ENCODE measurements around the gene AZIN2. TPM values are rescaled to one million over a fixed set of nuclear protein-coding genes. Genes with fewer than 3 reads are reported as not detected.
A peak's percentile ranks its signal among the peaks of the same experiment; 100 is the strongest.

Gene AZIN2
- total and polyA plus RNA-seq, 2 of the 13 experiments (the other 11 are each of a cell fraction or from before 2014, with no cell fraction given): 1.7 to 3.5 TPM

DNA sequence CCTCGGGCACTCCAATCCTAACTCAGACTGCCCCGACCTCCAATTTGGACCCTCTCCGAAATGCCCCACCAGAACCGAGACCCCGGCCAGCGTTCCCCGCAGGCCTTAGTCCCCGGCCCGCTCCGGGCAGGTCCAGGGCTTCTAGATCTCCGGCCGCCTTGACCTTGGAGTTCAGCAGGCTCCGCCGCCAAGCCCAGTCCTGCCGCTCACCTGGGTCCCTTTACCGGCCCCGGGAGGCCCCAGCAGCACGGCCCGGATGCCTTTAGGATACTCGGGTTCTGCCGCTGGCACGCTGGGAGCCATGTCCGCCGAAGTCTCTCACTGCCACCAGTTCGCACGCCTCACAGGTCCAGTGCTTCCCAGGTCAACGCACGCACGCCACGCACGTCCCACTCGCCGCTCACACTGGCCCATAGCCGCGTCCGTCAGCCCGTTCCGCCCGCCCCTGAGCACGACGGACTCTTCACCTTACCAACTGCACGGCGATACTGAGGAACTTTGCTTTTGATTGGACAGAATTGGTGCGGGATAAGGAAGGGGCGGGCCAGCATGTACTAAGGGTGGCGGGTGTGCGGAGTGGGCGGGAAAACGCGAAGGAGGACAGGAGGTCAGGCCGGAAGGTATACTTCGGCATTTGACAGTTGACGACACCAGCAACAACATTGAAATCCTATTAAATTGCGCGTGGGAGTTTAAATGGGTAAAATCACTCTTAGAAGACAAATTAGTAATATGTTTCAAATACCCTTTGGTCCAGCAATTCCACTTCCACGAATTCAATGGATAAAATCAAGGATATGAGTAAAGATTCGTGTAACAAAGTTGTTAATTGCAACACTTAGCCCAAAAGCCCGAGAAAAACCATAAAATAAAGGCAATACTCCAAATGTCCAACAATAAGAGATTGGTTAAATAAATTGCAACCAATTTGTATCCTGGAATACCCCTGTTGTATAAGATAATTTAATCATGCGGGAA, 44.1 kb upstream of the AZIN2 start, which contains the start of gene AK2 (continued):
- TF ChIP-seq RAD51 (IDR thresholded peaks at IDR 0.05; ENCODE audit: borderline replicate concordance): no peak
- TF ChIP-seq, protein P1, sequence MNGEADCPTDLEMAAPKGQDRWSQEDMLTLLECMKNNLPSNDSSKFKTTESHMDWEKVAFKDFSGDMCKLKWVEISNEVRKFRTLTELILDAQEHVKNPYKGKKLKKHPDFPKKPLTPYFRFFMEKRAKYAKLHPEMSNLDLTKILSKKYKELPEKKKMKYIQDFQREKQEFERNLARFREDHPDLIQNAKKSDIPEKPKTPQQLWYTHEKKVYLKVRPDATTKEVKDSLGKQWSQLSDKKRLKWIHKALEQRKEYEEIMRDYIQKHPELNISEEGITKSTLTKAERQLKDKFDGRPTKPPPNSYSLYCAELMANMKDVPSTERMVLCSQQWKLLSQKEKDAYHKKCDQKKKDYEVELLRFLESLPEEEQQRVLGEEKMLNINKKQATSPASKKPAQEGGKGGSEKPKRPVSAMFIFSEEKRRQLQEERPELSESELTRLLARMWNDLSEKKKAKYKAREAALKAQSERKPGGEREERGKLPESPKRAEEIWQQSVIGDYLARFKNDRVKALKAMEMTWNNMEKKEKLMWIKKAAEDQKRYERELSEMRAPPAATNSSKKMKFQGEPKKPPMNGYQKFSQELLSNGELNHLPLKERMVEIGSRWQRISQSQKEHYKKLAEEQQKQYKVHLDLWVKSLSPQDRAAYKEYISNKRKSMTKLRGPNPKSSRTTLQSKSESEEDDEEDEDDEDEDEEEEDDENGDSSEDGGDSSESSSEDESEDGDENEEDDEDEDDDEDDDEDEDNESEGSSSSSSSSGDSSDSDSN (CRISPR knock-in tag; IDR thresholded peaks at IDR 0.05): peak; percentile 81
- peak; percentile 90; the same call in 1 of the 2 replicates for TF ChIP-seq ZMYM2 (CRISPR knock-in tag; IDR thresholded peaks at IDR 0.05)
- peak; percentile 98; the same call in 1 of the 2 replicates for TF ChIP-seq ZNF558 (CRISPR knock-in tag; IDR thresholded peaks at IDR 0.05; ENCODE audit: borderline replicate concordance)
- TF ChIP-seq HOXA7 (CRISPR knock-in tag; IDR thresholded peaks at IDR 0.05): 0 out of 2 replicates have a peak, but pooled peaks have one; percentile 63
- TF ChIP-seq ZNF451 (CRISPR knock-in tag; IDR thresholded peaks at IDR 0.05): peak; percentile 90; the same call in 1 of the 2 replicates
- TF ChIP-seq, protein P2, sequence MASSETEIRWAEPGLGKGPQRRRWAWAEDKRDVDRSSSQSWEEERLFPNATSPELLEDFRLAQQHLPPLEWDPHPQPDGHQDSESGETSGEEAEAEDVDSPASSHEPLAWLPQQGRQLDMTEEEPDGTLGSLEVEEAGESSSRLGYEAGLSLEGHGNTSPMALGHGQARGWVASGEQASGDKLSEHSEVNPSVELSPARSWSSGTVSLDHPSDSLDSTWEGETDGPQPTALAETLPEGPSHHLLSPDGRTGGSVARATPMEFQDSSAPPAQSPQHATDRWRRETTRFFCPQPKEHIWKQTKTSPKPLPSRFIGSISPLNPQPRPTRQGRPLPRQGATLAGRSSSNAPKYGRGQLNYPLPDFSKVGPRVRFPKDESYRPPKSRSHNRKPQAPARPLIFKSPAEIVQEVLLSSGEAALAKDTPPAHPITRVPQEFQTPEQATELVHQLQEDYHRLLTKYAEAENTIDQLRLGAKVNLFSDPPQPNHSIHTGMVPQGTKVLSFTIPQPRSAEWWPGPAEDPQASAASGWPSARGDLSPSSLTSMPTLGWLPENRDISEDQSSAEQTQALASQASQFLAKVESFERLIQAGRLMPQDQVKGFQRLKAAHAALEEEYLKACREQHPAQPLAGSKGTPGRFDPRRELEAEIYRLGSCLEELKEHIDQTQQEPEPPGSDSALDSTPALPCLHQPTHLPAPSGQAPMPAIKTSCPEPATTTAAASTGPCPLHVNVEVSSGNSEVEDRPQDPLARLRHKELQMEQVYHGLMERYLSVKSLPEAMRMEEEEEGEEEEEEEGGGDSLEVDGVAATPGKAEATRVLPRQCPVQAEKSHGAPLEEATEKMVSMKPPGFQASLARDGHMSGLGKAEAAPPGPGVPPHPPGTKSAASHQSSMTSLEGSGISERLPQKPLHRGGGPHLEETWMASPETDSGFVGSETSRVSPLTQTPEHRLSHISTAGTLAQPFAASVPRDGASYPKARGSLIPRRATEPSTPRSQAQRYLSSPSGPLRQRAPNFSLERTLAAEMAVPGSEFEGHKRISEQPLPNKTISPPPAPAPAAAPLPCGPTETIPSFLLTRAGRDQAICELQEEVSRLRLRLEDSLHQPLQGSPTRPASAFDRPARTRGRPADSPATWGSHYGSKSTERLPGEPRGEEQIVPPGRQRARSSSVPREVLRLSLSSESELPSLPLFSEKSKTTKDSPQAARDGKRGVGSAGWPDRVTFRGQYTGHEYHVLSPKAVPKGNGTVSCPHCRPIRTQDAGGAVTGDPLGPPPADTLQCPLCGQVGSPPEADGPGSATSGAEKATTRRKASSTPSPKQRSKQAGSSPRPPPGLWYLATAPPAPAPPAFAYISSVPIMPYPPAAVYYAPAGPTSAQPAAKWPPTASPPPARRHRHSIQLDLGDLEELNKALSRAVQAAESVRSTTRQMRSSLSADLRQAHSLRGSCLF (CRISPR knock-in tag; IDR thresholded peaks at IDR 0.05; ENCODE audit: borderline replicate concordance): 0 out of 2 replicates have a peak, but pooled peaks have one; percentile 90
- TF ChIP-seq GATAD1 (CRISPR knock-in tag; IDR thresholded peaks at IDR 0.05): peak; percentile 87
- no peak for TF ChIP-seq SIN3A (IDR thresholded peaks at IDR 0.05; ENCODE audit: borderline replicate concordance, low read depth, low read length)
- TF ChIP-seq NCOA2 (CRISPR knock-in tag; IDR thresholded peaks at IDR 0.05): no peak
- TF ChIP-seq TARDBP (CRISPR knock-in tag; IDR thresholded peaks at IDR 0.05): peak; percentile 90; the same call in 1 of the 2 replicates
- peak; percentile 70 for TF ChIP-seq ZNF792 (CRISPR knock-in tag; IDR thresholded peaks at IDR 0.05)
- no peak for TF ChIP-seq RAD21 (CRISPR knock-in tag; IDR thresholded peaks at IDR 0.05)
- peak; percentile 74; the same call in 1 of the 2 replicates for TF ChIP-seq ZBTB7A (CRISPR knock-in tag; IDR thresholded peaks at IDR 0.05)
- peak; percentile 78 for TF ChIP-seq PHF21A (CRISPR knock-in tag; IDR thresholded peaks at IDR 0.05)
- 0 out of 2 replicates have a peak, but pooled peaks have one; percentile 50 for TF ChIP-seq KLF9 (CRISPR knock-in tag; IDR thresholded peaks at IDR 0.05; ENCODE audit: low read depth)
- peak; percentile 92 for TF ChIP-seq RBM39 (IDR thresholded peaks at IDR 0.05; ENCODE audit: low read depth, low read length, poor library complexity, severe bottlenecking)
- no peak for TF ChIP-seq MED8 (CRISPR knock-in tag; IDR thresholded peaks at IDR 0.05; ENCODE audit: insufficient replicate concordance)
- no peak for TF ChIP-seq ARNT (IDR thresholded peaks at IDR 0.05)
- TF ChIP-seq NFATC3 (CRISPR knock-in tag; IDR thresholded peaks at IDR 0.05): peak; percentile 93; the same call in 1 of the 2 replicates
- TF ChIP-seq ZFP37 (CRISPR knock-in tag; IDR thresholded peaks at IDR 0.05; ENCODE audit: borderline replicate concordance): peak; percentile 96; the same call in 1 of the 2 replicates
- TF ChIP-seq, protein P3, sequence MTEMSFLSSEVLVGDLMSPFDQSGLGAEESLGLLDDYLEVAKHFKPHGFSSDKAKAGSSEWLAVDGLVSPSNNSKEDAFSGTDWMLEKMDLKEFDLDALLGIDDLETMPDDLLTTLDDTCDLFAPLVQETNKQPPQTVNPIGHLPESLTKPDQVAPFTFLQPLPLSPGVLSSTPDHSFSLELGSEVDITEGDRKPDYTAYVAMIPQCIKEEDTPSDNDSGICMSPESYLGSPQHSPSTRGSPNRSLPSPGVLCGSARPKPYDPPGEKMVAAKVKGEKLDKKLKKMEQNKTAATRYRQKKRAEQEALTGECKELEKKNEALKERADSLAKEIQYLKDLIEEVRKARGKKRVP (CRISPR knock-in tag; IDR thresholded peaks at IDR 0.05): peak in 1 of 2 experiments; percentile 79; a peak in 2 of 4 replicates

All from HepG2 (cell line).